Motor neuron (in vitro differentiated cells): ENCODE data around the gene C5orf24. TPM values are rescaled to one million over a fixed set of nuclear protein-coding genes. Genes with fewer than 3 reads are reported as not detected.
A peak's percentile ranks its signal among the peaks of the same experiment; 100 is the strongest.
"Not testable (repeated sequence)": the region's sequence is repeated elsewhere in the genome, so short reads cannot be mapped to it uniquely, and the experiment has no call there.

Experiments used
- ATAC-seq, 8 experiments: fragments of 200-7000 bp; cut with Tn5 transposase; replicated peaks in 6 of 8; 2 replicates each; pipeline ENCODE4 v1.8.0; 2021; ENCODE audit warnings: mild to moderate bottlenecking in 8 of 8, moderate library complexity in 8 of 8
- H3K27ac ChIP-seq, 2 donors: fragments of 250-450 bp; sonication (Bioruptor Pico); 2 replicates each; pipeline ENCODE4 v1.9.0; 2021; ENCODE audit warnings: antibody characterized with exemption in 2 of 2, mild to moderate bottlenecking in 2 of 2, moderate library complexity in 1 of 2
- H3K4me1 ChIP-seq, 2 donors: fragments of 250-450 bp; sonication (Bioruptor Pico); replicated peaks in 1 of 2; 2 replicates each; pipeline ENCODE4 v1.6.1; 2021; ENCODE audit warnings: antibody characterized with exemption in 2 of 2, mild to moderate bottlenecking in 2 of 2, moderate library complexity in 1 of 2
- H3K4me3 ChIP-seq, 5 donors: fragments of 250-450 bp; sonication (Bioruptor Pico); 2 replicates each; pipeline ENCODE4 v1.9.0; 2021; ENCODE audit warnings: antibody characterized with exemption in 5 of 5, mild to moderate bottlenecking in 5 of 5, moderate library complexity in 4 of 5
- WGBS, 10 experiments: fragments of 450-650 bp; shearing (Covaris generic); methylation state at CpG; one replicate each; pipeline ENCODE4 v1.0.0; 2022; 5-methylcytosine and 5-hydroxymethylcytosine counted together
- in situ Hi-C, 9 experiments: fragments of 400-800 bp; cut with MboI; loops; one replicate each; pipeline ENCODE4 v1.15.0; 2021; ENCODE audit warnings: low sequenced_read_pairs in 9 of 9, low pct_unique_long_range_greater_than_20kb in 2 of 9; ENCODE audit not compliant: unreplicated experiment in 9 of 9
- total RNA-seq, 8 experiments: library from RNA; unstranded; fragments of 300-600 nt; gene quantifications; 2 replicates each; pipeline versions ENCODE4 v1.2.3 to v1.2.4, GENCODE V29; 2022

C5orf24 gene
- total RNA-seq, 8 experiments from 2014 or later, result 37.4 to 166 (median 47.4) TPM

GRCh38 chr5:134873987-134874830, 28.4 kb downstream of the C5orf24 start, which contains the start of gene TXNDC15:
TXNDC15 (plus strand) TSS chr5:134874371; CDS start chr5:134874428, 57 bp downstream.
- in situ Hi-C loops, result no loop called here
- H3K27ac ChIP-seq, result peak within 1 kb of the TSS; percentile 92 to 97
- ATAC-seq, result peak; percentile 75 to 85 (median 80)
- 0 to 38% (median 9%) methylated on average over 3 to 8 of the region's 79 CpGs; no CpG with 5 or more reads in 4 of the 10 experiments for WGBS, 10 experiments
- H3K4me1 ChIP-seq, result peaks cover 18 to 23% of the 10 kb centered on the region in 2 donors
- peak within 1 kb of the TSS; percentile 50 to 93 (median 69) for H3K4me3 ChIP-seq

DNA sequence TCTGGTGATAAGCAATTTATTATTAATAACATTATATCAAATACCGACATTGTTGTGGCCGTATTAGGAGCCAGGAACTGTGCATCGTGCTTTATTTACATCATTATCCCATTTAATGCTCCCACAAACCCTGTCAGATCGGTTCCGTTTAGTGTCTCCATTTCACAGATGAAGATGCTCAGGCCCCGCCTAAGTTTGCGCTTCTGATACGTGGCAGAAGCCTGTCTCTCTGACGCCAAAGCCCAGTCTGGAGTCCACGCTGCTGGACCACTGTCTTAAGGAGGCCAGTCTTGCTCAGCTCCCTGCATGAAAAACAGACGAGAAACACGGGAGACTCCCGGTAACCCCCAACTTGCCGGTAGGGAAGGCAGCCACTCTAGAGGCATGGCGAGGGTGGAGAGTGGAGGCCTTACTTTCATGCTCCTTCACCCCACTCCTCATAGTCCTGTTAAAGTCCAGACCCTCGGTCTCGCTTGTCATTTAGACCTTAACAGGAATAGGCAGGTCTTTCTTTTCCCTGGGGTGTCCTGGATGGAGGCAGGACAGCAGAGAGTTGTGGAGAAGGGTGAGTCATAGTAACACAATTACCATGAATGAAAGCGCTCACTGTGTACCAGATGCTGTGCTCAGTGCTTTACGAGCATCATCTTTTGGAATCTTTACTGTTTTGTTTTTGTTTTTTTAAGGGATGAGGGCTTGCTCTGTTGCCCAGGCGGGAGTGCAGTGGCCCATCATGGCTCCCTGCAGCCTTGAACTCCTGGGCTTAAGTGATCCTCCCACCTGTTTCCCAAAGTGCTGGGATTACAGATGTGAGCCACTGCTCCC, 29.3 kb downstream of the C5orf24 start:
- WGBS, 10 experiments, result 0 to 13% (median 7%) methylated on average over 2 to 14 of the region's 20 CpGs; no CpG with 5 or more reads in 3 of the 10 experiments
- H3K4me3 ChIP-seq, result peak overlapping the region; percentile 50 to 93 (median 69)
- H3K4me1 ChIP-seq, result peaks cover 18 to 23% of the 10 kb centered on the region in 2 donors
- in situ Hi-C loops, result no loop called here
- peak overlapping the region; percentile 92 to 97 for H3K27ac ChIP-seq
- peak; percentile 63 to 82 (median 76) for ATAC-seq

- H3K27ac ChIP-seq, result no peak overlapping the region
- no peak for ATAC-seq
- no peak overlapping the region for H3K4me3 ChIP-seq
- peaks cover 18 to 23% of the 10 kb centered on the region in 2 donors for H3K4me1 ChIP-seq
- in situ Hi-C loops, result no loop called here
Observed at GRCh38 chr5:134877159-134877558, 31.4 kb downstream of the C5orf24 start.

DNA sequence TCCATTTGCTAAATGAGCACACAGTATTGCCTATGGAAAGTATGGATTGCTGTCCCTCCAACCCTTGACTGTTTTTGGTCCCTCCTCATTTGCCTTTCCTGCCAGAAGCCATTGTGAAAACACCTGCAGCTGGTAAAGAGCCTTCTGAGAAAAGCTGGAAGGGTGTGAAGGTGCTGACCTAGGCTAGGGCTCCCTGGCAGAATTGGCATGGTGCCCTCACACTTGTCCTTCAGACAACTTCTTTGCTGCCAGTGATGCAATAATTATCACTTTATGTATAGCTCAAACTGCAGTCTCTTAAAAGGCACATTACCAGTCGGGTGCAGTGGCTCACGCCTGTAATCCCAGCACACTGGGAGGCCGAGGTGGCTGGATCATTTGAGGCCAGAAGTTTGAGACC, 32.6 kb downstream of the C5orf24 start:
- in situ Hi-C loops, result no loop called here
- H3K4me3 ChIP-seq, result no peak overlapping the region
- WGBS, 10 experiments, result 92 to 100% (median 100%) methylated on average over 2 to 3 of the region's 3 CpGs; no CpG with 5 or more reads in 4 of the 10 experiments
- no peak for ATAC-seq
- H3K4me1 ChIP-seq, result peaks cover 15 to 23% of the 10 kb centered on the region in 2 donors
- no peak overlapping the region for H3K27ac ChIP-seq

DNA sequence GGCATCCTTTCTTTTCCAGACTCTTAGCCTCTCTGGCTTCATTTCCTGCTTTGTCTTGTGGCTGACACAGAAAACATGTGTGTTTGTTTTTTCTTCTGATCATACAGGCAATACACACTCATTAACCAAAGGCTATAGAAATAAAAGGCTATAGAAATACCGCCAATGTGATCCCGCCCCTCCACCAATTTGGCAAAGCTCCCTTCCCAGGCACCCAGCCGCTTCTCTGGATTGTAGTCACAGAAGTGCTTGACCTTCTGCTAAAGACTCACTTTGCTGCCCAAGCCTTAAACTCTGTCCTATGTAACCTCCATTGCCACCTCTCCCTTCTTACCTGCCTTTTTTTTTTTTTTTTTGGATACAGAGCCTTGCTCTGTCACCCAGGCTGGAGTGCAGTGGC, 33.7 kb downstream of the C5orf24 start:
- Histone ChIP-seq H3K4me3 (no peak overlapping the region), H3K4me1 (peaks cover 10 to 18% of the 10 kb centered on the region in 2 donors), H3K27ac (no peak overlapping the region)
- WGBS, 10 experiments, result 68 to 100% (median 78%) methylated on average over 1 to 3 of the region's 3 CpGs; no CpG with 5 or more reads in 6 of the 10 experiments
- no peak for ATAC-seq
- in situ Hi-C loops, result no loop called here

GRCh38 chr5:134880937-134881336, 35.2 kb downstream of the C5orf24 start:
- WGBS, 10 experiments, result 71 to 100% (median 98%) methylated on average over 1 to 2 of the region's 3 CpGs; no CpG with 5 or more reads in 1 of the 10 experiments
- ATAC-seq, H3K4me3 ChIP-seq, H3K27ac ChIP-seq, in situ Hi-C loops, H3K4me1 ChIP-seq: not testable (repeated sequence)

- in situ Hi-C loops, ATAC-seq, H3K4me3 ChIP-seq, H3K27ac ChIP-seq, H3K4me1 ChIP-seq: not testable (repeated sequence)
- WGBS, 10 experiments, result no CpG with 5 or more reads among the region's 30 CpGs
Observed at GRCh38 chr5:134881711-134882110, 35.9 kb downstream of the C5orf24 start.

DNA sequence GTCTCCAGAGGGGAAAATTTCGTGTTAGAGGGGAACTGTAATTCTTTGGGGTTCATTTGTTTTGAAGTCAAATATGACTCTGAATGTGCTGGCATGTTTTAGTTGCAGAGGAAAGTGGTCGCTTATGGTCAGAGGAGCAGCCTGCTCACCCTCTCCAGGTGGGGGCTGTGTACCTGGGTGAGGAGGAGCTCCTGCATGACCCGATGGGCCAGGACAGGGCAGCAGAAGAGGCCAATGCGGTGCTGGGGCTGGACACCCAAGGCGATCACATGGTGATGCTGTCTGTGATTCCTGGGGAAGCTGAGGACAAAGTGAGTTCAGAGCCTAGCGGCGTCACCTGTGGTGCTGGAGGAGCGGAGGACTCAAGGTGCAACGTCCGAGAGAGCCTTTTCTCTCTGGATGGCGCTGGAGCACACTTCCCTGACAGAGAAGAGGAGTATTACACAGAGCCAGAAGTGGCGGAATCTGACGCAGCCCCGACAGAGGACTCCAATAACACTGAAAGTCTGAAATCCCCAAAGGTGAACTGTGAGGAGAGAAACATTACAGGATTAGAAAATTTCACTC, 41.9 kb downstream of the C5orf24 start:
- Histone ChIP-seq H3K4me3 (no peak overlapping the region), H3K4me1 (no peaks in the 10 kb centered on the region), H3K27ac (no peak overlapping the region)
- 83 to 100% (median 91%) methylated on average over 3 to 9 of the region's 14 CpGs; no CpG with 5 or more reads in 3 of the 10 experiments for WGBS, 10 experiments
- ATAC-seq, result no peak
- in situ Hi-C loops, result no loop called here

- Histone ChIP-seq H3K27ac (no peak overlapping the region), H3K4me3 (no peak overlapping the region), H3K4me1 (no peaks in the 10 kb centered on the region)
- WGBS, 10 experiments, result 87 to 100% (median 98%) methylated on average over 1 to 6 of the region's 8 CpGs
- in situ Hi-C loops, result no loop called here
- no peak for ATAC-seq
Observed at GRCh38 chr5:134889335-134889734, 43.6 kb downstream of the C5orf24 start.

DNA sequence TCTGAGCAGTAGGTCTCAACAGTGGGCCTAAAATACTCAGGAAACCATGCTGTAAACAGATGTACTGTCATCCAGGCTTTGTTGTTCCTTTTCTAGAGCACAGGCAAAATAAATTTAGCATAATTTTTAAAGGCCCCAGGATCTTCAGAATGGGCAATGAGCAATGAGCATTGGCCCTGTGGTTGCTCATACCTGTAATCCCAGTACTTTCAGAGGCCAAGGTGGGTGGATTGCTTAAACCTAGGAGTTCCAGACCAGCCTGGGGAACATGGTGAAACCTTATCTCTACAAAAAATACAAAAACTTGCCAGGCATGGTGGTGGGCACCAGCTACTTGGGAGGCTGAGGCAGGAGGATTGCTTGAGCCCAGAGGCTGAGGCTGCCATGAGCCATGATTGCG, 45.7 kb downstream of the C5orf24 start:
- WGBS, 10 experiments, result 80 to 100% (median 85%) methylated on average over 1 of the region's 1 CpG; no CpG with 5 or more reads in 6 of the 10 experiments
- ATAC-seq, result no peak
- Histone ChIP-seq H3K4me1 (no peaks in the 10 kb centered on the region), H3K27ac (no peak overlapping the region), H3K4me3 (no peak overlapping the region)
- in situ Hi-C loops, result no loop called here

- 67 to 100% (median 87%) methylated on average over 1 to 3 of the region's 3 CpGs; no CpG with 5 or more reads in 3 of the 10 experiments for WGBS, 10 experiments
- in situ Hi-C loops, result no loop called here
- no peak overlapping the region for H3K4me3 ChIP-seq
- H3K27ac ChIP-seq, result no peak overlapping the region
- ATAC-seq, result no peak
- no peaks in the 10 kb centered on the region for H3K4me1 ChIP-seq
Observed at GRCh38 chr5:134892282-134892681, 46.5 kb downstream of the C5orf24 start.

GRCh38 chr5:134892926-134893325, 47.2 kb downstream of the C5orf24 start:
- no peaks in the 10 kb centered on the region for H3K4me1 ChIP-seq
- WGBS, 10 experiments, result 50 to 100% (median 92%) methylated on average over 1 to 2 of the region's 2 CpGs
- no peak overlapping the region for H3K4me3 ChIP-seq
- in situ Hi-C loops, result no loop called here
- H3K27ac ChIP-seq, result no peak overlapping the region
- no peak for ATAC-seq
